GM18870 (cell line): ENCODE measurements around the gene EFNA1.

Experiments
- ATAC-seq: cut with Tn5 transposase; IDR thresholded peaks from one replicate; pipeline ENCODE4 v1.9.1; 2021; ENCODE audit warnings: moderate library complexity; ENCODE audit not compliant: unreplicated experiment

EFNA1 gene

DNA sequence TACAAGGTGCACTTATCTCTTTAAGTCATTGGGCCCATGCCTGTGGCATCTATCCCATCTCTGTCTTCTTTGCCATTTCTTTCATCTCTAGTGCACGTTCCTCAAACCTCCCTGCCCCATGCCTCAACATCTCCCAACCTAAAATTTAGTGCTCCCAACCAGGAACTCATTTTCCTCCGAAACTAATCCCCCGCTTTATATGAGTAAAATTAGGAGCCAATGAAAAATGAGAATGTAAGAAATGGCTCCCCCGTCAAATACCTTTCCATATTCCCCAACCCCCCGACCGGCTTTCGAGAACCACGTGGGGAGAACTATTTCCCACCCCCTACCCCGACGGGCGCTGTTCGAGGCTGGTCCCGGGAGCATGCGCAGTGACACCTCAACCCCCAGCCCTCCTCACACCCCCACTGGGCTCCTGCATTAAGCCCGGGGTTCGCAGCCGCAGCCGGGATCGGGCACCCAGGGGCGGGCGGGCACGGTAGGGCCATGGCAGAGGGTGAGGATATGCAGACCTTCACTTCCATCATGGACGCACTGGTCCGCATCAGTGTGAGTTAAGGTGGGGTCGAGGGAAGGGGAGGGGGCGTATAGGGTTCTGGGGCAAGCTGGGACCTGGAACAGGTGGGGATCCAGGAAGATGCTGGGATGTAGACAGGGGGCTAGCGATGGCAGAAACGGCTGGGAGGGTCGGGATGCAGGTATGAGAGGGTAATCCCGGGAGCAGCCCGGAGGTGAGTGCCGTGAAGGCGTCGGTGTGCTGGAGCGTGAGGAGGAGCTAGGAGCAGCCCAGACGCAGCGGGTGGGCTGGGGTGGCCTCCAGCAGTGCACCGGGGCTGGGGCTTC is 46.0 kb downstream of the EFNA1 start, which contains the start of gene TRIM46:
Gene TRIM46, plus strand, starts transcription at position 372 of the 846 bp plus-strand sequence. Its CDS starts 118 bp downstream, at position 490.
- ATAC-seq: no peak

DNA sequence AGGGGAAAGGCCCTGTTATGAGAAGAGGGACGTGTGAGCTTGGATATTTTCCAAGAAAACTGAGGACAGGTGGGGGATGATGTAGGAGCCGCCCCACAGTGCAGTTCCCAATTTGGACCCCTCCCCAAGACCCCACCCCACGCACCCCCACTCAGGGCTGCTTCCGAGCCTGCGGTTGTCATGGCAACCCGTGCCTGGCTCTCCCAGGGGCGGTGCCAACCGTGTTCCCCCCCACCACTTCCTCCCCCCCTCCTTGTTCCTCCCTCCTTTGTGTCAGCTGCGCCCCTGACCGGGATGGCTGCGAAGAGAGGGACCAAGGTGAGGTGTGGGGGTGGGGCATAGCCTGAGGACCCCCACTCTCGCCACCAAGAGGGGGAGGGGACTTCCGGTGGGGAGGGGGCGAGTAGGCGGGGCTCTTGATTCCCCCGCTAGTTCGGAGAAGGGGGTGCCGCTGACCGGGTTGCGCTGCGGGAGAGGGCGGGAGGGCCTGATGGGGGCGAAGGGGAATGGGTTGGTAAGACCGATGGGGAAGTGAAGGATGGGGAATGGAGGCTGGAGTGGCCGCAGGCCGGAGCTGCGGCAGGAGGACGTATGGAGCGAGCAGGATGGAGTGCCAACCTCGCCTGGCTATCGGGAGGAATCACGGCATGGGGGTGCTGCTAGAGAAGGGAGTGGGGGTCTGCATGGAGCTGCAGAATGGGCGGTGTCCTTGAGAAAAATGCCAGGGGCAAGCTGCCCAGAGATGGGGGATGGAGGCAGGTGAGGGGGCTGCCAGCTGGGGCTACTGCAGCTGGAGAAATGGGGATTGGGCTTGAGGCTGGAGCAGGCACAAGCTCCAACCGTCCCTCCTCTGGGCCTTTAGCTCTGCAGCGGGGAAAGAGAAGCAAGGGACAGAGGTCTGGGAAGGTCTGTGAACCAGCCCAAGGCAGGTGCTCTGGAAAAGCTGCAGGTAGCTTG is 46.9 kb downstream of the EFNA1 start:
- no peak for ATAC-seq

DNA sequence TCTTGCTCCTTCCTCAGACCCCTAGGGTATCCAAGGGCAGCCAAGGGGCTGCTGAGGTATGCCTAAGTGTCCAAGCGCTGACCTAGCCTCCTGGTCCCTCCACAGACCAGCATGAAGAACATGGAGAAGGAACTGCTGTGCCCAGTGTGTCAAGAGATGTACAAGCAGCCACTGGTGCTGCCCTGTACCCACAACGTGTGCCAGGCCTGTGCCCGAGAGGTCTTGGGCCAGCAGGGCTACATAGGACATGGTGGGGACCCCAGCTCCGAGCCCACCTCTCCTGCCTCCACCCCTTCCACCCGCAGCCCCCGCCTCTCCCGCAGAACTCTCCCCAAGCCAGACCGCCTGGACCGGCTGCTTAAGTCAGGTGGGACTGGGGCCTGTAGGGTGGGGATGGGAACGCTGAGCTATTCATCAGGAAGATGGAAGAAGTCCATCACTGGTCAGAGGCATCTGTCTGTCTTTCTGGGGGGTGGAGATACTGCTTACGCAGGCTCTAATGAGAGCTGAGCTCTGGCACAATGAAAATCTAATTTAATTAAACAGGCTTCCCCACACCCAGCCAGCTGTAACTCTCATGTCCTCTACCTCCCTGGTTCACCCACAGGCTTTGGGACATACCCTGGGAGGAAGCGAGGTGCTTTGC is 47.7 kb downstream of the EFNA1 start:
- no peak for ATAC-seq

DNA sequence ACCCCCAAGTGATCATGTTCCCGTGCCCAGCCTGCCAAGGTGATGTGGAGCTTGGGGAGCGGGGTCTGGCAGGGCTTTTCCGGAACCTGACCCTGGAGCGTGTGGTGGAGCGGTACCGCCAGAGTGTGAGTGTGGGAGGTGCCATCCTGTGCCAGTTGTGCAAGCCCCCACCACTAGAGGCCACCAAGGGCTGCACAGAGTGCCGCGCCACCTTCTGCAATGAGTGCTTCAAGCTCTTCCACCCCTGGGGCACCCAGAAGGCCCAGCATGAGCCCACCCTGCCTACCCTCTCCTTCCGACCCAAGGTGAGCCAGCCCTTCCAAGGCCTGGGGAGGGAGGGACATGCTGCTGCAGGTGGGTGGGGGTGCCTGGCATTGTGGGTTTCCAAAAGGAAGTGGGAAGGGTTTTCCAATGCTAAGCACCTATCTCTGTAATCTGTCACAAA is 48.3 kb downstream of the EFNA1 start:
- no peak for ATAC-seq

DNA sequence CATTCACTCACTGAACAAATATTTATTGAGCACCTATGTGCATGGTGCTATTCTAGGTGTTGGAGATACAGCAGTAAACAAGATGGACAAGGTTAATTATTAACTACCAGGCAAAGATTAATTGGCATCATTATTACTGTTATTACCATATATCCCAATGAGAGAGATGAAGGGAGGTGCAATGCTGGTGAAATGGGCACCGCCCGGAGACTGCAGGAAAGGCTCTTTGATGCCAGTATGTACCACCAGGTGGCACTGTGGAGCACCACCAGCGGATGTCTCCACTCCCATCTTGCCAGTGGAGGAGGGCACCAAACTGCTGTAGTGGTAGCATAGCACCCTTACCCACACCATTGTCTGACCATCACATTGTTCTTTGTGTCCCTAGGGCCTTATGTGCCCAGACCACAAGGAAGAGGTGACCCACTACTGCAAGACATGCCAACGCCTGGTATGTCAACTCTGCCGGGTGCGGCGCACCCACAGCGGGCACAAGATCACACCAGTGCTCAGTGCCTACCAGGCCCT is 48.9 kb downstream of the EFNA1 start:
- ATAC-seq: no peak

DNA sequence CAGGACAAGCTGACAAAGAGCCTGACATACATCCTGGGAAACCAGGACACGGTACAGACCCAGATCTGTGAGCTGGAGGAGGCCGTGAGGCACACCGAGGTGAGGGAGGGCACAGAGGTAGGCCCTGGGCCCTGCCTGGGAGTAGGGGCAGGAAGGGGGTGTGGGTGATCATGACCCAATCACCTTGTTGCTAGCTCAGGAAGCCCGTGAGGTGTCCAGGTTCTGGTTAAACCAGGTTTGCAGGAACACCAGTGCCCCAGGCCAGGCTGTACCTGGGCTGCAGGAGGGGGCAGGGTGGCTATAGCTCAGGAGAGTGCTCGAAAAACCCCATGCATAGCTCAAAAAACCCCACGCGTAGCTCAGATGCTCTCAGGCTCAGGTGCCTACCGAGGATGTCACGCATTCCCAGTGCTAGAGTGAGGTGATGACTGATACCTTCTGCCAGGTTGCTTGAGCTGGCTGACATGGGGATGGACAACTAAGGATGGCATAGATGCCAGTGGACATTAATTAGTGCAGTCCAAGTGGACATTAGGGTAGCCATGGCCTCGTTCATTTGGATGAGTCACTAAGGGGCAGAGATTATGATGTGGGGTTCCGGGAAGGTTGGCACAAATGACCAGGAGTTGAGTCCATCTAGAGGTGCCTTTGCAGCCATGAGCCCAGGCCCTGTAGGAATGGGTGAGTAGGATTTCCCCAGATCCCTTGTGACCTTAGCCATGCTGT is 49.7 kb downstream of the EFNA1 start:
- no peak for ATAC-seq

DNA sequence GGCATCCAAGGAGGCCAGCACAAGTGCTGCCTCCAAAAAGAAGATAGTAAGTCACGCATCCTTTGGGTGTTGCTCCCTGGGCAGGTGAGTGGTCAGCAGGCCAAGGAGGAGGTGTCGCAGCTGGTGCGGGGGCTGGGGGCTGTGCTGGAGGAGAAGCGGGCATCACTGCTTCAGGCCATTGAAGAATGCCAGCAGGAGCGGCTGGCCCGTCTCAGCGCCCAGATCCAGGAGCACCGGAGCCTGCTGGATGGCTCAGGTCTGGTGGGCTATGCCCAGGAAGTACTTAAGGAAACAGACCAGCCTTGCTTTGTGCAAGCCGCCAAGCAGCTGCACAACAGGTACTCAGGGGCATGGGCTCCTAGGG is 50.2 kb downstream of the EFNA1 start:
- ATAC-seq: no peak

DNA sequence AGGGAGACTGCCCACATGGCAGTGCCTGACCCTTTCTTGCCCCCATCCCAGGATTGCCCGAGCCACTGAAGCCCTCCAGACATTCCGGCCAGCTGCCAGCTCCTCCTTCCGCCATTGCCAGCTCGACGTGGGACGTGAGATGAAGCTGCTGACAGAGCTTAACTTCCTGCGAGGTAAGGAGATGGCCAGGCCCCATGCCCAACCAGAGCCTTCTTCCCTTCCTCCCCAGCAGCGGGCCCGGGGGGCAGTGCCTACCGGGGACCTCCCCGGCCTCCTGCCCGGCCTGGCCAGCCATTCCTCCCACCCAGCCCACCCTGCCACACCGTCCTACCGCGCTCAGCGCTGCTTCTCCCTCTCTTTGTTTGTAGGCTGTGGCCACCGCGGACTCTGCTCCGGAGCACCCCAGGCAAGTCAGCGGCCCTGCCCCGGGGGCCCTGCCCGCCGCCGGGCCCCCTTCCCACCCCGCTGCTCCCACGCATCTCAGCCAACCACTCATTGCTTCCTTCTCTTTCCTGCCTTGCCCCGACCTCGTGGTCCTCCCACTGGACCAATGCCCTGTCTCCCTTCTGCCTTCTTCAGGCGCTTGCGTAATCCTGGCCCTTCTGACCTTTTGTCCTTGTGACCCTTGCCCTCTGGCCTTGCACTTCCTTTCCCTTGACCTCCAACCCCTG is 50.9 kb downstream of the EFNA1 start:
- no peak for ATAC-seq

DNA sequence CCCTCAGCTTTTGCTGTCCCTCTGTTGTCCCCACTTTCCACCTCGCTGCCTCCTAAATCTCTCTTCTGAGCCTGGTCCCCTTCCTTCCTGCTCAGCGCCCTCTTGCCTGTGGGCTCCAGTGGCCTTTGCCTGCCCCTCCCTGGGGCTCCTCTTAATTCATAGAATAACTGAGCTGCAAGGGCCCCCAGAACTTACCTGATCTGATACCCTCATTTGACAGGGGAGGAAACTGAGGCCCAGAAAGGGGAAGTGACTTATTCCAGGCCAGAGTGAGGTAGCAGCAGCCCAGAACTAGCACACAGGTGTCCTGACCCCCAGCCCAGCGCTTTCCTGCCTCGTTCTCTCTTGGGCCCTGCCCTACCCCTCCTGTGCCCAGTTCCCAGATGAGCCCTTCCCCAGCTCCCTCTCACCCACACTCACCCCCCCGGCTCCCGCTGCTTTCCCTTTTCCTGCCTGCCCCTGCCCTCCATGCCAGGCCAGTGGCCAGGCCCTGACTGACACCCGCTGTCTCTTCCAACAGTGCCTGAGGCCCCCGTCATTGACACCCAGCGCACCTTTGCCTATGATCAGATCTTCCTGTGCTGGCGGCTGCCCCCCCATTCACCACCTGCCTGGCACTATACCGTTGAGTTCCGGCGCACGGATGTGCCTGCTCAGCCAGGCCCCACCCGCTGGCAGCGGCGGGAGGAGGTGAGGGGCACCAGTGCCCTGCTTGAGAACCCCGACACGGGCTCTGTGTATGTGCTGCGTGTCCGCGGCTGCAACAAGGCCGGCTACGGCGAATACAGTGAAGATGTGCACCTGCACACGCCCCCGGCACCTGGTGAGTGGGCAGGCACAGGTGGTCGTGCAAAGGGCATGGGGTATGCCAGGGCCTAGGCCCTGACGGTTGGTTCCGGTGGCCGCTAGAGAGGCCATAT is 51.7 kb downstream of the EFNA1 start:
- no peak for ATAC-seq

DNA sequence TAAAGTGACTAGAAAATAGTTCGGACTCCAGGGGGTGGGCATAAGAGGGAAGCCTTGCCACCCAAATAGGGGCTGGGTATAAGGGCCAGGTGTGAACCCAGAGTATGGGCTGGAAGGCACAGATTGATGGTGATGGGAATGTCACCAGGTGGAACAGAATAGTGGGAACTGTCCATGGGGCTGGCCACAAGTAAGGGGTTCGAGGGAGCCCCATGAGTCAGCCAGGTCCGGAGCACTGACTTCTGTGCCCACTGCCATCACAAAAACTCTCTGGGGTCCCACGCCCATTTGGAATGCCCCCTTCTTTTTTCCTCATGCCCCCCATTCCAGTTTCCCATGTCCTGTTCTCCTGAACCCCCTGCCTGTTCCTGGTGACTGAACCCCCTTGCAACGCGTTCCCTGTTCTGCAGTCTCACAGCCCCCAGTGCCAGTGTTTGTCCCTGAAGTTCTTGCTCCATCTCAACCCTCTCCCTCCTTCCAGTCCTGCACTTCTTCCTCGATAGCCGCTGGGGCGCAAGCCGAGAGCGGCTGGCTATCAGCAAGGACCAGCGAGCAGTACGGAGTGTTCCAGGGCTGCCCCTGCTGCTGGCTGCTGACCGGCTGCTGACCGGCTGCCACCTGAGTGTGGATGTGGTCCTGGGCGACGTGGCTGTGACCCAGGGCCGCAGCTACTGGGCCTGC is 53.8 kb downstream of the EFNA1 start:
- no peak for ATAC-seq

DNA sequence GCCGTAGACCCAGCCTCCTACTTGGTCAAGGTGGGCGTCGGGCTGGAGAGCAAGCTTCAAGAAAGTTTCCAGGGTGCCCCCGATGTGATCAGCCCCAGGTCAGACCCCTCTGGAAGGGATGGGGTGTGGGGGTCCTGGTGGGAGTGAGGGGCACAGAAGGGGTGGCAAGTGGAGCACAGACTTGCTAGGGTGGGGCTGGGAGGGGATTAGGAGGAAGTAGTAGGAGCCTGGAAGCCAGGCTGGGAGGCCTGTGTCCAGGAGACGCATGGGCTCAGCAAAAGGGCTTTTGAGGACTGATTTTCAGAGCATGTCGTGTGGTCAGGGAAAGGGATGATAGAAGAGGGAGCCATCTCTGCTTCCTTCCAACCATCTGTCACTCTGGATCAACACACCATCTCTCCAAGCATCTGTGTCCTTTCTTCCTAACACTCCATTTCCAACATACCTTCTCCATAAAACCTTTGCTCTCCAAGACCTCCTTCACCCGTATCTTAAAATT is 54.4 kb downstream of the EFNA1 start:
- ATAC-seq: no peak

DNA sequence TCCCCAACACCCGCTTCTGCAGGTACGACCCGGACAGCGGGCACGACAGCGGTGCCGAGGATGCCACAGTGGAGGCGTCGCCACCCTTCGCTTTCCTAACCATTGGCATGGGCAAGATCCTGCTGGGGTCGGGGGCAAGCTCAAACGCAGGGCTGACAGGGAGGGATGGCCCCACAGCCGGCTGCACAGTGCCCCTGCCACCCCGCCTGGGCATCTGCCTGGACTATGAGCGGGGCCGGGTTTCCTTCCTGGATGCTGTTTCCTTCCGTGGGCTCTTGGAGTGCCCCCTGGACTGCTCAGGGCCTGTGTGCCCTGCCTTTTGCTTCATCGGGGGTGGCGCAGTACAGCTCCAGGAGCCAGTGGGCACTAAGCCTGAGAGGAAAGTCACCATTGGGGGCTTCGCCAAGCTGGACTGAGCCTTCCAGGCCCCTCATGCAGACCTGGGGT is 56.1 kb downstream of the EFNA1 start:
- no peak for ATAC-seq

DNA sequence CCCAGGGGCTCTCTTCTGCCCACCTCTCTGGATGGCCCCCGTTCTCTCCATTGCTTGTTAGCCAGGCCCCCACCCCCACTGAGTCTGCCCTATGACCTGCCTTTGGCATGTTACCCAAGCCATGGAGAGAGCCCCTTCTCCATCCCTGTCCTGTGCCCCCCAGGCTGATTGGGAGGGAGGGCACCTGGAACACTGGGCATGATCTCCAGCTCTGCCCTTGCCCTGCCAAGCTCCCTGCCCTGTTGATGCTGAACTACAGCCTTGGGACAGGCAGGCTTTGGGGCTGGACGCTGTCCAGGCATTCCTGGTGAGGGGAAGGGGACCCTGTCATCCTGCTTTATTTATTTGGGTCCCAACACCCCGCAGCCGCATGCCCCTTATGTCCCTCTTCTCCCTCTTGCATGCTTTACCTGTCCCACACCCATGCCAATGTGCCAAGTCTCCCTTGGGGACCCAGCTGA is 56.7 kb downstream of the EFNA1 start:
- ATAC-seq: no peak
